ENCODE results near the gene COLQ. TPM values are rescaled to one million over a fixed set of nuclear protein-coding genes. Genes with fewer than 3 reads are reported as not detected.
"Not testable (repeated sequence)": the region's sequence is repeated elsewhere in the genome, so short reads cannot be mapped to it uniquely, and the experiment has no call there.

COLQ gene
- total RNA-seq, 1 experiment from 2014 or later: 1.3 TPM

GRCh38 chr3:15462451-15462850 lies 59.1 kb downstream of the COLQ start:
- DNase-seq: no peak
- Mint-ChIP-seq H3K27me3 (ENCODE audit: unreplicated experiment) (peaks cover 26% of the 10 kb centered on the region), H3K27ac (ENCODE audit: unreplicated experiment) (no peak overlapping the region), H3K36me3 (ENCODE audit: insufficient read depth, unreplicated experiment) (no peaks in the 10 kb centered on the region), H3K9me3 (ENCODE audit: low read depth, unreplicated experiment) (no peaks in the 10 kb centered on the region), H3K4me3 (ENCODE audit: low read depth, unreplicated experiment) (no peak overlapping the region), H3K4me1 (ENCODE audit: low read depth, unreplicated experiment) (no peaks in the 10 kb centered on the region)
- CTCF ChIA-PET: interaction anchor here (0.6 kb wide), 1 partner anchor 429 kb away, joined by 7 read pairs; no protein-coding TSS in a partner anchor
- BruUV-seq (replicated peaks): no TSS peak
- intact Hi-C loops (cut with micrococcal nuclease; ENCODE audit: unreplicated experiment): no loop called here
- TF ChIP-seq, protein P1, sequence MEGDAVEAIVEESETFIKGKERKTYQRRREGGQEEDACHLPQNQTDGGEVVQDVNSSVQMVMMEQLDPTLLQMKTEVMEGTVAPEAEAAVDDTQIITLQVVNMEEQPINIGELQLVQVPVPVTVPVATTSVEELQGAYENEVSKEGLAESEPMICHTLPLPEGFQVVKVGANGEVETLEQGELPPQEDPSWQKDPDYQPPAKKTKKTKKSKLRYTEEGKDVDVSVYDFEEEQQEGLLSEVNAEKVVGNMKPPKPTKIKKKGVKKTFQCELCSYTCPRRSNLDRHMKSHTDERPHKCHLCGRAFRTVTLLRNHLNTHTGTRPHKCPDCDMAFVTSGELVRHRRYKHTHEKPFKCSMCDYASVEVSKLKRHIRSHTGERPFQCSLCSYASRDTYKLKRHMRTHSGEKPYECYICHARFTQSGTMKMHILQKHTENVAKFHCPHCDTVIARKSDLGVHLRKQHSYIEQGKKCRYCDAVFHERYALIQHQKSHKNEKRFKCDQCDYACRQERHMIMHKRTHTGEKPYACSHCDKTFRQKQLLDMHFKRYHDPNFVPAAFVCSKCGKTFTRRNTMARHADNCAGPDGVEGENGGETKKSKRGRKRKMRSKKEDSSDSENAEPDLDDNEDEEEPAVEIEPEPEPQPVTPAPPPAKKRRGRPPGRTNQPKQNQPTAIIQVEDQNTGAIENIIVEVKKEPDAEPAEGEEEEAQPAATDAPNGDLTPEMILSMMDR (IDR thresholded peaks at IDR 0.05; ENCODE audit: unreplicated experiment): no peak

DNA sequence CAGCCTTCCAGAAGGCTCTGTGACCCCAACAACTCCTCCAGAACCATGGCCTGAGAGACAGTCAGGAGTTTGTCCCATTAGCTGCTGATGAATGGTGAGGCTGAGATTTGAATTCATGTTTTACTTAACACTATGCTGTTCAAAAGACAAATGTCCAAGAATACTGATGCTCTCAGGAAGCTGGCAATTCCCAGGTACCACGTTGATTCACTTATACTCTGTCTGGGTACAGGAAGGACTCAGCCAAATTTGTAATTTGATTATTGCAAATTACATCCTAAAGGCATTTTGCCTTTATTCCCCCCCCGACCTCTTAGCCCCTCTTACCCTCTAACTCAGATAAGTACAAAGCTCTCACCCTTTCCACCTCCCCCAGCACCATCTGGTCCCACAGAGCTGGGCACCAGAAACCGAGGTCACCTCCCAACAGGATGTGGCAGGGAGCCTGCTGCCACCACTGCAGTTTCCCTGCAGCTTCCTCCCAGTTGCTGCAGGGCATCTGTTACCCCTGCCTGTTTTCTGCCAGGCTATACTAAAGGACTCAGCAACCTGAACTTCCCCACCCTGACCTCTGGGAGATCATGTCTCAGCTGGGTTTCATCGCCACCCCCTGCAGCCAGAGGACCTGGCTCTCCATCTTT lies 60.5 kb downstream of the COLQ start:
- H3K36me3 Mint-ChIP-seq (ENCODE audit: insufficient read depth, unreplicated experiment): no peaks in the 10 kb centered on the region
- H3K4me1 Mint-ChIP-seq (ENCODE audit: low read depth, unreplicated experiment): no peaks in the 10 kb centered on the region
- H3K4me3 Mint-ChIP-seq (ENCODE audit: low read depth, unreplicated experiment): no peak overlapping the region
- no peak overlapping the region for H3K27ac Mint-ChIP-seq (ENCODE audit: unreplicated experiment)
- BruUV-seq (replicated peaks): no TSS peak
- H3K9me3 Mint-ChIP-seq (ENCODE audit: low read depth, unreplicated experiment): no peaks in the 10 kb centered on the region
- no peak for DNase-seq
- TF ChIP-seq, protein P1 (IDR thresholded peaks at IDR 0.05; ENCODE audit: unreplicated experiment): no peak
- CTCF ChIA-PET: interaction anchor here (1.1 kb wide), 1 partner anchor 8 kb away, joined by 3 read pairs; no protein-coding TSS in a partner anchor
- intact Hi-C loops (cut with micrococcal nuclease; ENCODE audit: unreplicated experiment): no loop called here
- H3K27me3 Mint-ChIP-seq (ENCODE audit: unreplicated experiment): peaks cover 26% of the 10 kb centered on the region

DNA sequence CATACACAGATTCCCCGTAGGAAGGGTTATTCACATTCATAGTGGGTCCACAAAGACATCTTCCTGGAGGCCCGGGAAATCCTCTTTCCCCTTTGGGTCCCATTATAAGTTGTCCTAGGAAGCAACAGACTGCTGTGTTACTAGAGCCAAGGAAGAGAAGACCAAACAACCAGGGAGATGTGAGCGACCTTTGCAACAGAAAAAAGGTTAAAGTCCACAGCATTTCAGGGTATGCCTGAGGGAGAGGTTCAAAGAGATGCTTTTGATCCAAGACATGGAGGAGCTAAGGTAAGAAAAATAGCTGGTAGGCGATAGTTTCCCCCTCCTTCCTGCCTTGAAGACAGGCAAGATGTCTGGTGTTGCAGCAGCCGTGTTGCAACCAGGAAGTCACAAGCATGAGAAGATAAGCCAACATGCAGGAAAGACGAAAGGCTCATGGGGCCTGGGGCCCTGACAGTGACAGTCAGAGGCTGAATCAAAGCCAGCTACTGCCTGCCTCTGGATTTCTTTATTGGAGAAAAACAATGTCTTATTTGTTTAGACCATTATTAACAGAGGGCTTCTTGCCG lies 63.2 kb downstream of the COLQ start:
- intact Hi-C loops (cut with micrococcal nuclease; ENCODE audit: unreplicated experiment): no loop called here
- no peaks in the 10 kb centered on the region for H3K4me1 Mint-ChIP-seq (ENCODE audit: low read depth, unreplicated experiment)
- TF ChIP-seq, protein P1 (IDR thresholded peaks at IDR 0.05; ENCODE audit: unreplicated experiment): no peak
- BruUV-seq (replicated peaks): no TSS peak
- no peak overlapping the region for H3K4me3 Mint-ChIP-seq (ENCODE audit: low read depth, unreplicated experiment)
- H3K27ac Mint-ChIP-seq (ENCODE audit: unreplicated experiment): no peak overlapping the region
- H3K27me3 Mint-ChIP-seq (ENCODE audit: unreplicated experiment): peaks cover 26% of the 10 kb centered on the region
- CTCF ChIA-PET: no interaction called here
- DNase-seq: no peak
- H3K9me3 Mint-ChIP-seq (ENCODE audit: low read depth, unreplicated experiment): no peaks in the 10 kb centered on the region
- no peaks in the 10 kb centered on the region for H3K36me3 Mint-ChIP-seq (ENCODE audit: insufficient read depth, unreplicated experiment)

GRCh38 chr3:15456915-15457314 lies 64.6 kb downstream of the COLQ start:
- CTCF ChIA-PET; BruUV-seq (replicated peaks); H3K27ac Mint-ChIP-seq (ENCODE audit: unreplicated experiment); DNase-seq; H3K9me3 Mint-ChIP-seq (ENCODE audit: low read depth, unreplicated experiment); intact Hi-C loops (cut with micrococcal nuclease; ENCODE audit: unreplicated experiment); H3K4me1 Mint-ChIP-seq (ENCODE audit: low read depth, unreplicated experiment); H3K4me3 Mint-ChIP-seq (ENCODE audit: low read depth, unreplicated experiment); H3K36me3 Mint-ChIP-seq (ENCODE audit: insufficient read depth, unreplicated experiment): not testable (repeated sequence)
- peaks cover 13% of the 10 kb centered on the region for H3K27me3 Mint-ChIP-seq (ENCODE audit: unreplicated experiment)

- H3K9me3 Mint-ChIP-seq (ENCODE audit: low read depth, unreplicated experiment): no peaks in the 10 kb centered on the region
- DNase-seq: no peak
- no peak overlapping the region for H3K4me3 Mint-ChIP-seq (ENCODE audit: low read depth, unreplicated experiment)
- no peak overlapping the region for H3K27ac Mint-ChIP-seq (ENCODE audit: unreplicated experiment)
- H3K4me1 Mint-ChIP-seq (ENCODE audit: low read depth, unreplicated experiment): no peaks in the 10 kb centered on the region
- TF ChIP-seq, protein P1 (IDR thresholded peaks at IDR 0.05; ENCODE audit: unreplicated experiment): no peak
- intact Hi-C loops (cut with micrococcal nuclease; ENCODE audit: unreplicated experiment): no loop called here
- H3K27me3 Mint-ChIP-seq (ENCODE audit: unreplicated experiment): peaks cover 13% of the 10 kb centered on the region
- CTCF ChIA-PET: no interaction called here
- H3K36me3 Mint-ChIP-seq (ENCODE audit: insufficient read depth, unreplicated experiment): no peaks in the 10 kb centered on the region
- no TSS peak for BruUV-seq (replicated peaks)
Measured at GRCh38 chr3:15456321-15456720, 65.2 kb downstream of the COLQ start.
